Measurements from ENCODE around the gene SIGLEC14.
"Not testable (repeated sequence)": the region's sequence is repeated elsewhere in the genome, so short reads cannot be mapped to it uniquely, and the experiment has no call there.

SIGLEC14 gene

GRCh38 chr19:51646730-51647129, at the start of gene SIGLEC14:
SIGLEC14 (minus strand) TSS chr19:51646825; CDS start chr19:51646759, 66 bp downstream.
- peak; percentile 39 for DNase-seq

- DNase-seq, result no peak
Measured at GRCh38 chr19:51695702-51696315, 49.2 kb upstream of the SIGLEC14 start.

DNA sequence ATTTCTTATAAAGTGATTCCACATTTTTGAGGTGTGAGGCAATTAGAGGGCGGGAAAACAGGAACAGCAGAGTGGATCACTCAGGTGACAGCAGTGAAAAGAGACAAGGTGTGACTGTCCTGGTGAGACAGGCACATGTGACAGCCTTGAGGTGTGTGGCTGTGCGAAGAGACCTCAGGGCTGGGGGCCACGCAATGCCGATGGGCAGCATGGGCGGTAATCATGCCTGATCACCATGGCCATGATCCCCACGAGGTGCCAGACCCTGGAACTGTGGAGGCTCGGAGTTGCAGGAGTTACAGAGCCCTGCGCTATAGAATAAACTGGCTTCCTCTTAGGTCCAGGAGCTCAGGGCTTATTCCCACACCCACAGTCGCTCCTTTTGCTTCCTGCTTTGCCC, 48.5 kb upstream of the SIGLEC14 start:
- DNase-seq, result no peak

GRCh38 chr19:51694318-51695085, 47.9 kb upstream of the SIGLEC14 start:
- DNase-seq, result no peak

DNA sequence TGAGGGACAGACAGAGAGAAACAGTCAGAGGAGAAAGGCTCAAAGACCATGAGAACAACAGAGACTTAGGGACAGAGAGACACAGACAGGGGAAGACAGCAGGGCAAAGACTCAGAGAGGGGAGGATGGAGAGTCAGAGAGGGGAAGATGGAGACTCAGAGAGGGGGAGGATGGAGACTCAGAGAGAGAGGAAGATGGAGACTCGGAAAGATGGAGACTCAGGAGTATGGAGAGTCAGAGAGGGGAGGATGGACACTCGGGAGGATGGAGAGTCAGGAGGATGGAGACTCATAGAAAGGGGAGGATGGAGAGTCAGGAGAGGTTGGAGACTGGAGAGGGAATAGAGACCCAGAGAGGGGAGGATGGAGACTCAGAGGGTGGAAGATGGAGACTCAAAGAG, 47.2 kb upstream of the SIGLEC14 start:
- DNase-seq, result no peak

DNA sequence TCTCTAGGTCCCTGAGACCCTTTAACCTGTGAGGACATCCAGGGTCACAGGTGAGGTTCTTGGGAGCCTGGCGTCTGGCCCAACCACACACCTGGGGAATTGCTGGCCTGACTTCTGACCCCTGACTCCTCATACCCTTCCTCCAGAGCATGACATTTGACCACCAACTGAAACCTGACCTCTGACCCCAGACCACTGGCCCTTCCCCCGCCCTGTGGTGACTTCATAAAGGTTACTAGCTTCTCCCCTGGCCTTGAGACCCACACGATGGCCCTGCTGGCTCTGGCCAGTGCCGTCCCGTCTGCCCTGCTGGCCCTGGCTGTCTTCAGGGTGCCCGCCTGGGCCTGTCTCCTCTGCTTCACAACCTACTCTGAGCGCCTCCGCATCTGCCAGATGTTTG, 46.6 kb upstream of the SIGLEC14 start, which contains the start of gene SPACA6:
TSS of gene SPACA6 (plus strand) at position 71 of the 400 bp plus-strand sequence. CDS start at position 268, 197 bp downstream.
- DNase-seq, result no peak

- no peak for DNase-seq
Measured at GRCh38 chr19:51692468-51692867, 45.8 kb upstream of the SIGLEC14 start.

GRCh38 chr19:51691584-51692428, 45.2 kb upstream of the SIGLEC14 start:
- no peak for DNase-seq

DNA sequence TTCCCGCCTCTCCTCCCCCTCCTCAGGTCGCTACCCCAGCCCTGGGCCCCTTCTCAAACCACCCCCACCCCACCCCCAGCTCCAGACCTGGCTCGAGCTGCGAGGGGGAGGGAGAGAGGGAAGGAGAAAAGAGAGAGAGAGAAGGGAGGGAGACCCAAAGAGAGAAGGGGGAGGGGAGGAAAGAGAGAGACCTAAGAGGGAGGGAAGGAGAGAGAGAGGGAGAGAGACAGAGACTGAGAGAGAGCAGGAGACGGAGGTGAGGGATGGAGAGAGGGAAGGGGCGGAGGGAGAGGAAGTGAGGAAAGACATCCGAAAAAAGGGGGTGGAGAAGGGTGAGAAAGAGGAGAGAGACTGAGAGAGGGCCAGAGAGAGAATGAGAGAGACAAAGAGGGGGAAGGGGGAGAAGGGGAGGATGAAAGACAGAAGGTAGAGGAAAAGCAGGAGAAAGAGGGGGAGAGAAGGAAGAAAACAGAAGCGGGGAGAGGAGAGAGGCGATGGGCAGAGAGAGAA, 44.5 kb upstream of the SIGLEC14 start:
- DNase-seq, result no peak

DNA sequence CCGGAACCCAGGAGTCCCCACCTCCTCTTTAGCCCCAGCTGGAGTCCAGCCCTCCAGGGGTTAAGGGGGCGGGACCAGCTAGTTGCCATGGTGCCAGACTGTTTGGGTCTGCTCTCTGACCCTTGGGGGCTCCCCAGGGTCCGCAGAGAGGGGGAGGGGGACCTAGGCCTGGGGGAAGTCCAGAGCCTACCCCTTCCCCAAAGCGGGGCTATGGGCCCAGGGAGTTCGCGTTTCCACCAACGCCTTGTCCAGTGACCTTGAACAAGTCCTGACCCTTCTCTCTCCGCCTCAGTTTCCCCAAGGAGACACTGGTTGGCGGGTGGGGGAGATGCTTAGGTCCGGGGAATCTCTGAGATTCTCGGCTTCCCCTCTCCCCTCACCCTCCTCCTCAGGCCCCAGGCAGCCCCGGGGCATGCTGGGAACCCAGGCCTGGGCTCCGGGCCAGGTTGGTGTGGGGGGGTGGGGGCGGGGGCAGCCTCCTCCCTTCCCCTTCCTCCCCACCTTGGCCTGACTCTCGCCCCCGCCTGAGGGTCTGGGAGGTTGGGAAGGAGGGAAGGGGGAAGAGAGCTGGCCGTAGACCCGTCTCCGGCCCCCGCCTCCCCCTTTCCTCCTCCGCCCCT, 43.9 kb upstream of the SIGLEC14 start:
- DNase-seq, result peak; percentile 57

- no peak for DNase-seq
Measured at GRCh38 chr19:51689751-51690453, 43.3 kb upstream of the SIGLEC14 start.

DNA sequence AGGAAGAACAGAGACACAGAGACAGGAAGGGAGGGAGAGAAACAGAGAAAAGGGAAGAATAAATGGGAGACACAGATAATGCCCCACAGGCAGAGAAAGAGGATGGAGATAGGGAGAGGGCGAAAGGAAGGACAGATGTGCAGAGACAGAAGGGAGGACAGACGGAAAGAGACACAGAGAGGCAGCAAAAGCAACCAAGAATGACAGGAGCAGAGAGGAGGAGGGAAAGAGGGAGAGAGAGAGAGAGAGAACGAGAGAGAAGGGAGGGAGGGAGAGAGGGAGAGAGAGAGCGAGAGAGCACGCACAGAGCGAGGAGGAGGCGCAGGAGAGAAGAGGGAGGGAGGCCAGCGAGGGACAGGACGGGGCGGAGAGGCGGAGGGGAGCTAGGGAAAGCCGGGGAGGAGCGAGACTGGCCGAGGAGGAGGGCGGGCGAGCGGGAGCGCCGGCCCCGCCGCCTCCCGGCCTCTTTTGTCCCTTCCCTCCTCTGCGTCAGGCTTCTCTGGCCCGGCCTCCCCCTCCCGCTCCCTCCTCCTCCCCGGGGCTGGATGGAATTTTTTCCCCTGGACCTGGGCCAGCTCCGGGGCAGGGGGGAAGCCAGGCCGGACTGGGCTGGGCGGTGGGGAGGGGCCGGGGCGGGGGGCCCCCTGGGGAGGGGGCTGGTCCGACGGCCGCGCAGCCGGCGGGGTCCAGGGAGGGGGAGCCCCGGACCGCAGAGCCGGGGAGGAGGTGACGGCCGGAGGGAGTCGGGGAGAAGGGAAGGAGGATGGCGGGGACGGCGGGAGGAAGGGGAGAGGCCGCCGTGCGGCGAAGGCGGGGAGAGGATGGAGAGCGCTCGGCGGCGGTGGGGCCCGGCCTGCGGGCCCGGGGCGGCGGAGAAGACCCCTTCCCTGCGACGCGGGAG, 42.3 kb upstream of the SIGLEC14 start:
- peak; percentile 57 for DNase-seq

DNA sequence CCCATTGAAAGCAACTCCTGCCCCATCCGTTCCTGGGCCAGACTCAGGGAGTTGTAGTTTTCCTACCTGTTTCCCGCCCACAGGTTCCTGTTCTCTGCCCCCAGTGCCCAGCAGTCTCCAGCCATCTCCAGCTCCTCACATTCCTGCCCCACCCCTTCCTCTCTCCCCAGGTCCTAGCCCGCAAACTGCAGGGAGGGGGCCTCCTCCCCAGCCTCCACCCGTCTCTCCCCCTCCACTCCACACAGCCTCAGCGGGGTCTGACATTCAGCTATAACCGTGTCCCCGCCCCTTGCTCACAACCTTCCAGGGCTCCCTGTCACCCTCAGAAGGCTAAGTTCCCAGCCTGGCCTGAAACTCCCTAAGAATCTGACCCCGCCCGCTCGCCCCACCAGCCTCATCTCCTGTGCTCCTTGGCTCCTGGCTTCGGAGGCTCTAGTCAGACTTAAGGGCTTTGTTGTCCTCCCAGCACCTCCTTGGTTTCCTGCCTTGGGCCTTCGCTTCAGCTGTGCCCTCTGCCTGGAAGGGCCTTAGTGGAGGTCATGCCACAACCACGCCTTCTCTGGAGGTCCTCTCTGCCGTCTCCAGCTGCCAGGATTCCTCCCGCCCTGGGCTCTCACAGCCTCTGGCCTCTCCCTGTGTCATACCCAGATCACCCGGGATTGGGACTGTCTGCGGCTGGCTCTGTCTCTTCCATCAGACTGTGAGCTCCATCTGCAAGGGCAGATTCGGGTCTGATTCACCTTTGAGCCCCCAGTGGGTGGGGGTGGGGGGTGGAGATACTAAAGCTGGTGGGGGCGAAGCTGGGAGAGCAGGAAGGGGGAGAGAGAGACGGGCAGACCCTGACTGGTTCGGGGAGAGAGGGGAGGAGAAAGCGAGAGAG, 41.4 kb upstream of the SIGLEC14 start:
- DNase-seq, result no peak

DNA sequence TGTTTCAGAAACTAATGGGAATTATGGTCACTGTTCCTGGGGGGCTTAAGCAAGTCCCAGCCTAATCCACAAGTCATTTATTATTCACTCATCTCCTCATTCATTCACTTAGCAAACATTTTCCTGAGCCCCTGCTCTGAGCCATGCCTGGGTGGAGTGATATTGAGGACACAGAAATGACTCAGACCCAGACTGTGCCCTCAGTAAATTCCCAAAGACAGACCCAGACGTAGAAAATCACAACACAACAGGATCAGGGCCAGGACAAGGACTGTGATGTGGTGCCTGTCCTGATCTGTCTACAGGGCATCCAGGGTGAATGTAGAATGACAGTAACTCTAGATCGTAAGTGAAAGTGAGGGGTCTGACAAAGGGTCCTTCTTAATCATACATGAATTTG, 39.5 kb upstream of the SIGLEC14 start:
- DNase-seq, result no peak

GRCh38 chr19:51681286-51681941, 34.8 kb upstream of the SIGLEC14 start:
- no peak for DNase-seq

DNA sequence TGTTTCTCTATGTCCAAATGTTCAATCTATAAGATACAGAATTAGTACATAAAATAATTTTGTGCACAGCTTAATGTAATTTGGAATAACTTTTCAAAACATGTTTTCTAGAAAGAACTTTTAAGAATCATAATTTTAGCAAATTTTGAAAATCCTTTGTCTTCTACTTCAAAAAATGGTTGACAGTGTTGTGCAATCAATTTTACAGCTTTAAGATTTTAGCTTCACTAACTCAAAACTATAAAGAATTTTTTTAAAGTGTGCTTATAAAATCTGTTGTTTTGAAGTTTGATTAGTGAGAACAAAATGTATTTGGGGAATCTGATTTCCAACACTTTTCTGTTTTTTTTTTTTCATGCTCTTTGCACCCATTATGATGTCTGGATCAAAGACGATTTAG, 33.8 kb upstream of the SIGLEC14 start:
- no peak for DNase-seq

- DNase-seq, result no peak
Measured at GRCh38 chr19:51676566-51677083, 30.0 kb upstream of the SIGLEC14 start.

- DNase-seq, result not testable (repeated sequence)
Measured at GRCh38 chr19:51675911-51676565, 29.4 kb upstream of the SIGLEC14 start.

GRCh38 chr19:51668216-51668615, 21.6 kb upstream of the SIGLEC14 start:
- DNase-seq, result no peak
